Stimulated activated CD4-positive, alpha-beta T cell treated with anti-CD3 and anti-CD28 coated beads, TNF-alpha, amount 100 ng/mL, for 4 hours (primary cell): ENCODE data around the gene IDUA.
"Not testable (repeated sequence)": the region's sequence is repeated elsewhere in the genome, so short reads cannot be mapped to it uniquely, and the experiment has no call there.

Source experiments
- DNase-seq, 3 experiments: peaks; one replicate each; pipeline ENCODE4 v3.0.0-alpha.2; 2020; ENCODE audit warnings: low read depth in 3 of 3

Gene IDUA

DNA sequence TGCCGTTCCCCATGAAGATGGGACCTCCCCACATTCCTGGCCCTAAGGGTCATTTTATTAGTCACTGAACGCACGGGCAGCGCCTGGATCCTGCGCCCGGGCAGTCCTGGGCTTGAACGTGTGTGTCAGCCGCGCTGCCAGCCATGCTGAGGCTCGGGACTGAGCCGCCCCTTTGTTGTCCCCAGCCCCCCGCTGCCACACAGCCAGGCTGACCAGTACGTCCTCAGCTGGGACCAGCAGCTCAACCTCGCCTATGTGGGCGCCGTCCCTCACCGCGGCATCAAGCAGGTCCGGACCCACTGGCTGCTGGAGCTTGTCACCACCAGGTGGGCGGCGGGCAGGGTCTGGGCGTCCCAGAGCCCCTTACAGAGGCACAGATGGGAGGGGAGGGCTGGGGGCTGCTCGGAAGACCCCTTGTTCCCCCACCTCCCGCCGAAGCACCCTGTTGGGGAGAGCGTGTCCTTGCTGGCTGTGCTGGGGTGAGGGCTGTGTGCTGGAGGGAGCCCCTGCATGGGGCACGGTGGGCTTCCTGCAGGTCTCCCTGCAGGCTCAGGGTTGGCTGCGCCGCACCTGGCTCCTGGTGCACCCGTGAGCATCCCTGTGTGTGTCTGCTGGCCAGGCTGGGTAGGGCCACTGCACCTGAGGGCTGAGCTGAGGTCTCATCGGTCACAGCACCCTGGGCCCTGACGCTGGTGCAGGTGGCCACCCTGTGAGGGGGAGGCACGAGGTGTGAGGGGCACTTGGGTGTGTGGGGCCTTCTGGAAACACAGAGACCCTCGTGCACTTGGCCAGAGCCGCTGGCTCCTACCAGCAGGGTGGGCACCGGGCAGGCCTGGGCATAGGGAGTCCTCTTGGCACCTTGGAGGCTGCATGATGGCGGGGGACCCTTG lies 1.0 kb downstream of the IDUA start:
- DNase-seq = no peak

DNA sequence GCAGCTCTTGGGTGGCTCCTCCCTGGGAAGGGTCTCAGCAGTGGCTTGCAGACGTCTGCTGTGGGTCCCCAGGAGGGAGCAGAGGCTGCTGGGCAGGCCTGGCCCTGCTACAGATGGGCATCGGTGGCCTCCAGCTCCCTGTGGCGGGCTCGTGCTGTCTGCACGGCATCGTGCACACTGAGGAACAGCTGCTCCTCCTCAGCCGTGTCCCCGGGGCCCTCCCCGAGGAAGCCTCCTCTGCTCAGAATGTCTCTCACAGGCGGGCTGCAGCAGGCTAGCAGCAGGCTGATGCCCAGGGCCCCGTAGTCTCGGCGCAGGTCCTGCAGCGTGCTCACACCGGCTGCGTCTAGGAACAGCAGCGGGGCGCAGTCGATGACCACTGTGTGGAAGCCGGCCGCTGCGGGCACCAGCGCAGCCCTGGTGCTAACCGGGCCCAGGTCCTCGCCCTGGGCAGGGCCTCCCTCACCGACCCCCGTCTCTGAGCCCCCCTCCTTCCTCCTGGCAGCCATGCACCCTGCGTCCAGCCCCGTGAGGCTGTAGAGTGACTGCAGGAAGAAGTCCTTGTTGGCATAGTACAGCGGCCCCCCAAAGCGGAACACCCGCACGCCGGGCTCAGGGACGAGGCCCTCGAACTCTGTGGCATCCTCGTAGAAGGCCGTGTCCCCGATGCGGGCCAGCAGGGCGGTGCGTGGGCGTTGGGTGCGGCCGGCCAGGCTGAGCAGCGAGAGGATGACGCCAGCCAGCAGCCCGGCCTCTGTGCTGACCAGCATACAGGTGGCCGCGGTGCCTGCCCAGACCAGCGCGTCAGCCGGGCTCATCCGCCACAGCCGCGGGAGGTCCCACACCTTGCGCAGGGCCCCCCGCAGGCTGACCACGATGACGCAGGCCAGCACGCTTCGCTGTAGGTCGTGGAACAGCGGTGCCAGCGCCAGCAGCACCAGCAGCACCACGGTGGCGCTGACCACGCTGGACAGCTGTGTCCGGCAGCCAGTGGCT lies 2.2 kb downstream of the IDUA start:
- no peak for DNase-seq

DNA sequence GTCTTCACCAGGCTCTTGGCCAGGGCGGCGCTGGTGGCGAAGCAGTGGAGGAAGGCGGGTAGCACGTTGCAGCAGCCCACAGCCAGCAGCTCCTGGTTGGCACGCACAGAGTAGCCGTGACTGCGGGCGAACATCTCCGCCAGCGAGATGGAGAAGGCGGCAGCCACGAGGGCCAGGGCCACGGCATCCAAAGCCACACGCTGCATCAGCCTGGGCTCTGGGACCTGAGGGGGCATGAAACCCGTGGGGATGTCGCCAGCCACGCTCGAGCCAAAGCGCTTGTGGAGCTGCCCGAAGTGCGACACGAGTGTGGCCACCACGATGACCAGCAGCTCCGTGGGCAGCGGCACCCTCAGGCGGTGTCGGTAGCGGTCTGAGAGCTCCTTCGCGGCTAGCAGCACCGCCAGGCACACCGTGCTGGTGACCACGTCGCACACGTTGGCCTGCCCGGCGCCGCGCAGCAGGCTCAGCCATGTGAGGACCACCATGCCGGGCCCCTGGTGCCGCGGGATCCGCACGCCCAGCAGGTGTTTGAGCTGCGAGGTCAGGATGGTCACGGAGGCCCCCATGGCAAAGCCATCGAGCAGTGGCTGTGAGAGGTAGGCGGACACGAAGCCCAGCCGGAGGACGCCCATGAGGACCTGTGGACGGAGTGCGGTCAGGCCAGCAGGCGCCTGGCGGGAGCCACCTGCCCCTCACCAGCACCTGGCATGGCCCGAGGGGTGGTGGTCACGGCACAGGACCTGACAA lies 3.1 kb downstream of the IDUA start:
- DNase-seq = no peak

DNA sequence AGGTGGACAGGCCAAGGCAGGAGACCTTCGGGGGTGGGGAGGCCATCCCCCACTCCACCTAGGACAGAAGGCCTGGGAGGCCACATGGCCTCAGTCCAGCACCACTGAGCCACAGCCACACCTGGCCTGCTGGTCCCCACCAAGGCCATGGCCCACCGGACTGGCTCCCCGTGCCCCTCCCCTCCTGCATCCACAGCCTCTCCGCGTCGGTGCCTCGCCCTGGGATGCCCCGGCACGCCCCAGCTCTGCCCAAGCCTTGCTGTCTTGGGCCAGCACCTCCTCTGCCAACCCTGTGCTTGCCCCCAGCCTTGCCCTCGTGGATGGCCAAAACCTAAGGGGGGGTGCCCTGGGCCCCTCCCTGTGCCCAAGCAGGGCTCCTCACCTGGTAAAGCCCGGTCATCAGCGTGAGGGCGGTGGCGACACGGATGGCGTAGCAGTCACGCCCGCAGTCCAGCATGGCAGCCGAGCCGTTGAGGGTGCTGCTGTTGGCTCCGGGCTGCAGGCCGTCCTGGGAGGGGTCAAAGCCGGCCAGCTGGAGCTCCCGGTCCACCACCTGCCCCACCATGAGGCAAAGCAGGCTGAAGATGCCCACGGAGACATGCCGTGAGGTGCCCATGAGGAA lies 4.0 kb downstream of the IDUA start:
- DNase-seq = no peak

DNA sequence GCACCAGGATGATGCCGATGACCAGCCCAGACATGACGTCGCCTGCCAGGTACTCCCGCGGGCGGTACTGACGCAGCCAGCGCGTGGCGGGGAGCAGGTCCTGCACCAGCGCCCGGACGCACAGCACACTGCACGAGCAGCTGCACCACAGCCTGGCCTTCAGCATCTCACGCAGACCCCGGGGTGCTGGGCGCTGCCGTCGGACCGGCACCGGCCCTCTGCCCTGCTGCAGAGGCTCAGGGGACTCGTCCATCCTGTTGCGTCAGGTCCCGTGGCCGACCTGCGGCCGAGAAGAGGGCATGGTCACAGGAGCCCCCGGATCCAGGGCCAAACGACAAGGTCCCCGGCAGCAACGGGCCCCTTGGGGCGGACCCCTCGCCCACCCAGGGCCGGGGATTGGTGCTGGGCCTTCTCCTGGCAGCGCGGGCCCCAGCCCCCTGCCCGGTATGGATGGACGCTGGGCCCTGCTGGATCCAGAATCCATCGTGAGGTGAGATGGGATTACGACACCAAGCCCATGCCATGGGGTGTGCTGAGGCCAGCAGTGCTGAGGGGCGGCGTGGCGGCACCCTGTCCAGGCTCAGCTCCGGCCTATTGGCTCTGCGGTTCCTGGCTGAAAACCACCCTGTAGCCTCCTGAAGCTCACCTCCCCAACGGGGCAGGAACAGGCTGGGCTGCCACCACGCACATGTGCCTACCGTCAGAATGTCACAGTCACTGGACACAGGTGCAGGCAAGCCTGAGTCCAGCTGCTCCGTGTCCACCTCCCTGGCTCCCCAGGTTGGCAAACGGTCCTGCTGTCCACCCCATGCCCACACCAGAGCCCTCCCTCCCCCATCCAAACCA lies 4.8 kb downstream of the IDUA start:
- DNase-seq = no peak

DNA sequence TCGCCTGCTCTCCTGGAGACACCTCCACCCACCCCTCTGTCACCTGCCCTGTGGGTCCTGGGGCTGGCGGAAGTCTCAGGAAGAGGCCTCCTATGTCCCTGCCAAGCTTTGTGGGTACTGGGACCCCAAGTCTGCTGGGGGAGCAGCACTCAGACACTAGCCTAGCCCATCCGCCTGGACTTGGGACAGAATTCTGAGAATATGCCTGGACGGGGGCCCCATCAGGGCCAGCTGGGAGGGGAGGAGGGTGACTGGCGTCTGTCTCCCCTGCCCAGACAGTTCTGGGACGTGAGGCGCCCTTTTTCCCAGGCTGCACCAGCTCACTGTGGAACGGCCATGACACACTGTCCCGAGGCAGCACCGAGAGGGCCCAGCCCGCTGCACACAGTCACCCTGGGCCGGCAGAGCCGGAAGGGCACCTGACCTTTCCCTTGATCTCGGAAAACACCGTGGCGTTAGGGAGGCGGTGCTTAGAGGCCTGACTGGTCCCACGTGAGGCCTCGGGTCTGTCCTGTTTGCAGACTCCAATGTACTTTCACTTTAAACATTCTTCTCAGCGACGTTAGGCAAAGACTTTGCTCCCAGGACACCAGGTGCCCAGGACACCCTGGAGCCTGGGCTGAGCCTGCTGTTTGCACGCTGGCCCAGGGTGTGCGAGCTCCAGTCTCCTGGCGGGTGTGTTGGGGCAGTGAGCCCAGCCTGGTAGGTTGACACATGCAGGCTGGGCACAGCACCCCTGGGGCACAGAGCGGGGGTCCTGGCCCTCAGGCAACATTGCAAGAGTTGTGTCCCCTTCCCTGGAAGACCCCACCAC lies 5.7 kb downstream of the IDUA start:
- no peak for DNase-seq

DNA sequence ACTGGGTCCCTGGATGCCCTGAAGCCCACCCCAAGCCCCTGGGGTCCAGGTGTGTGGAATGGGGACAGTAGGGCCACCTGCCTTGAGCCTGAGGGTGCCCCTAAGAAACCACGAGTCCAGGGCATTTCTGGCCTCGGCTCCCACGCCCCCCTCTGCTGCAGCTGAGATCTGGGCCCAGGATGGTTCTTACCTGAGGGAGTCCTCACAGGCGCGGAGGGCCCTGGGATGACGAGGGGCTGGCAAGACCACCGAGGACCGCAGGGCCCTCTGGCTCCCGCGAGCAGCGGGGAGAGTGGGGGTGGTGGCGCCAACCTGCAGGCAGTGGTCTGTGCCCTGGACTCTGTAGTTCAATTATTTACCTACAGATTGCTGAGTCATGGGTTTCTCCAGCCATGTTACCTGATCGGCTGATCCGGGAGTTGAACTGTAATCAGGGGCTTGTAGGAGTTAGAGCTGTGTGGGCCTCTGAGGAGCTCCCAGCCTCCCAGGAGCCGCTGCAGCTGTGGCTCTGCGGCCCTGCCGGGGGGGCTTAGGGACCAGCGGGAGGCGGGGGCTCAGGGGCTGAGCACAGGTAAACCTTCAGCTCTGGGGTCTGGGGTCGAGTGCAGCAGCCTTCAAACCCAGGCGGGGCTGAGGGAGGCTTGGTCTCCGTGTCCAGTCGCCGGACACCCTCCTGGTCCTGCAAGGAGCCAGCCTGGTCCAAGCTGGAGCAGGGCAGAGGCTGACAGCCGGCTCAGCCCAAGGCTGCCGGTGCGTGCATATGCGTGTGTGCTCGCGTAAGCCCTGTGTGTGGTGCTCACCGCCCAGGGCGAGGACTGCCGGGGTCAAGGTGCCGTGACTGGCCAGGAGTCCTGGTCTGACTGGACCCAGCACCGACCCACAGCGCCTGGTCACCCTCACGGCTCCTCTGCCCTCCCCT lies 6.5 kb downstream of the IDUA start, which contains the start of gene SLC26A1:
TSS of gene SLC26A1 (minus strand) at position 294 of the 919 bp plus-strand sequence. CDS start 1,701 bp downstream, outside the sequence.
- DNase-seq = no peak

DNA sequence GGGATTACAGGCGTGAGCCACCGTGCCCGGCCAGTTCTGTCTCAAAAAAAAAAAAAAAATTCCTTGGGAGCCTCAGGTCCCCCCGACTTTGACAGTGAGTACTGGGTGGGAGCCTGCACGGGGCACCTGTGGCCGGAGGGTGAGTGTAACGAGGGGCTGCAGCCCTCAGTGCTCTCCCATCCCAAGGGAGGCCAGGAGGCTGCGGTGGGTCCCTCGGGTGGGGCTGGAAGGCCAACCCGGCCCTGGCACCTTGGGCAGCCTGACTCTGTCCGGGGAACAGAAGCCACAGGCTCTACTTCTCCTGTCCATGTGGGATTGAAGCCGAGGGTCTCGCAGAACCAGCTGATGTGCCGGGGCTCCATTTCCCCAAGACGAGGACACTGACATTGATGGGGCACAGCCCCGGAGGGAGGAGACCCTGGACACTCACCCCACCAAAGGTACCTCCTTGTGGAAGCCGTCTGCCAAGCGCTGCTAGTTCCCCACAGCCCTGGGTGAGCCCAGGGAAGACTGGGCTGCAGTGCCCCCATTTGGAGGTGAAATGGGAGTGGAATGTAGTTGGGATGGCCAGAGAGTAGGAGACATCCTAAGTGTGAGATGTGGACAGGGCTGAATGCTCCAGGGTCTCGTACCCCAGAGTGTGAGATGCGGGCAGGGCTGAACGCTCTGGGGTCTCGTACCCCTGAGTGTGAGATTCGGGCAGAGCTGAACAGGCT lies 8.6 kb downstream of the IDUA start:
- no peak for DNase-seq

DNA sequence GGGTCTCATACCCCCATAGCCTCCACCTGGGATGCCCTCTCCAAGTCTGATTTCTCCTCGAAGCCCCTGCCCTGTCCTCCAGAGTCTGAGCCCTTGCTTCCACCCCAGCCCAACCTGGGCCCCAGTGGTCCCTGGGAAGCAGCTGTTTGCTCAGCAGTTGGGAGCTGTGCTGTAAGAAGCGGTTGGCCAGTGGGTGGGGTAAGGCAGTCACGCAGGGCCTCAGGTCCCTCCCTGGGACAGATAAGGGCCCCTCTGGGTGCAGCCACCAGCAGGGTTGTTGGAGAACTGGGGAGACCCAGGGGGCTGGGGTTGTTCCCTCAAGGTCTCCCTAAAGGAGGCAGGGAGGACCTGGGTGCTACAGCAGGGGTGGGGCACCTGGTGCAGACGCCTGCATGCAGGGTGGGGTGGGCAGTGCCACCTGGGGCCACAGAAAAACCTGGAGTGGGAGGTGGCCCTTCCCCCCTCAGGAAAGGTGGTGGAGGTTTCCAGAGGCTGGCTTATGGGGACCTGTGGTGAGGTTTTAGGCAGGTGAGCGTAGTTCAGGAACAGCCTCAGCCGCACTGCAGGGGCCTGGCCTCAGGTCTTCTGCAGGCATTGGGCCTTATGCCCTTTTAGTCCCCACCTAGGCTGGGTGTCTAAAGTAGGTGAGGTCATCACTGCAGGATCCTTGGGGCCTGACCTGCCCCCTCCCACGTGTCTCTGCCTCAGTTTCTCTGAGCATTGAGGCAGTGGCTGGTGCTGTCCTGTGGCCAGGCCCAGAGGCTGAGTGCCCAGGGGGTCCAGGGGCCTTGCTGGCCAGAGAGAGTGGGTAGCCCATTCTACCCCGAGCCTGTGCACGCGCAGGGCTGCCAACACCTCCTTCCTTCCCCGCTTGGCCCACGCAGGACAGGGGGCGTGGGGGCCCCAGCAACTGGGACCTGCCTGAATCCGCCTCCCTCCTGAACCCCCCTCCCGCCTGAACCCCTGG lies 9.5 kb downstream of the IDUA start:
- no peak for DNase-seq

DNA sequence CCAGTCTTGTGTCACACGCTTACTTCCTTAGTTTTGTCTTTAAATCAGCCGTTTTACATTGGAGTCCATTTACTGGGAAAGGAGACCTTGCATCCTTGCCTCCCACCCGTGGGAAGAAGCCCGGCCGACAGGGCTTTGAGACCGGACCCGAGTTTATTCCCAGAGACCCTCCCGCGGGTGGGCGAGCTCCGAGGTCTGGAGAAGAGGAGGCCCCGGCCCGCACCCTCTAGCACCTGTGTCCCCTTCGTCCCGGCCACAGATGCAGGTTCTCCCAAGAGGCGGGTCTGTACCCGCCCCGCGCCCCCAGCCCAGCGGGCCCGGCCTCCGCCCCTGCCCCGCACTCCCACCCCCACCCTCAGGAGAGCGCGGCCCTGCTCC lies 10.1 kb downstream of the IDUA start:
- no peak for DNase-seq

DNA sequence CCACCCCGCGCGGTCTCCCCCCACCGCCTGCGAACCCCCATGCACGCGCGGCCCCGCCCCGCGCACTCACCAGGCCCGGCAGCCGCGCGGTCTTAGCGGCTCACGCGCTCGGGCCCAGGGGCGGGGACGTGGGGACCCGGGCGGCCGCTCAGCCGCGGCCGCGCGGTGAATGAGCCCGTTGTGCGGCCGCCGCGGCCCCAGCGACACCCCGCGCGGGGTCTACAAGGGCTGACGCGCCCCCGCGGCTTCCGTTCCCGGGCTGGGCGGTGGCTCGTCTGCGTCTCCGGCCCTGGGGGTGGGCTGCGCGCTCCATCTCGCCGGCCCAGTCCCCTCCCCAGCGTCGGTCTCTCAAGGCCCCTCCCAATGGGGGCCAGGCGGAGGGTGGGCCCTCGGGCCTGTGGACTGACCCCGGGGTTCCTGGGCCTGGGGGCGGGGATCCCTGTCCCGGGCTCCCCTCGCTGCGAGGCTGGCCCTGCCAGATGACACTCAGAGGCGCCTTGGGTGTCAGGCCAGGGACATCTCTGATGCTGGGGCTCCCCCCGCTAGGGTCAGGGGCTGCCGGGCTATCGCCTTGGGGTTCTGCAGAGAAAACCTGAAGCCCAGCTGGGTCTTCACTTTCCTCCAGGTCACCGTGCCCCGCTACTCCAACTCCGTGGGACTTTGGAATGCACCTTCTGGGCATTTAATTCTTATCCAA lies 10.7 kb downstream of the IDUA start:
- no peak for DNase-seq

DNA sequence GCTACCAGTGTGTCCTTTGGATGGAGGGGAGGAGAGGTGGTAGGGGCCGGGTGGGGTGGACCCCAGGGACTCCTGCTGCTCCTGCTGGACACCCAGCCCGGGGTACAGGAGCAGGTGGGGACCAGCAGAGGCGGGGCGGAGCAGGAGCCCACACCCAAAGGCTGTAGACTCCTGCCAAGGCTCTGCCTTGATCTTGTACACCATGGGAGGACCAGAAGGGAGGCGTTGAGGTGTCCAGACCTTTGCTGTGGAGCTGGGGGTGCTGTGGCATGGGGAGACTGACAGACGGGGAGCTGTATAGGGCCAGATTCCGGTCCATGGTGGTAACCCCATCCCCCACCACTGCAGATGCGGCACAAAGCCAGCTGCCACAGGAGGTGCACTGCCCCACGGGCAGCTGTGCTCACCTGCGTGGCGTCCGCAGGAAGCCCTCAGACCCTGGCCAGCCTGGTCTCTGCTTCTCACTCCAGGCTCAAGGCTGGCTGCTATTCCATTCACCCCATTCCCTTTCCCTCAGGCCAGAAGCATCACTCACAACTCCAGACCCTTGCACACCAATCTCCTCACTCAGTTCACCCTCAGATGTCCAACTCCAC lies 11.3 kb downstream of the IDUA start:
- no peak for DNase-seq

DNA sequence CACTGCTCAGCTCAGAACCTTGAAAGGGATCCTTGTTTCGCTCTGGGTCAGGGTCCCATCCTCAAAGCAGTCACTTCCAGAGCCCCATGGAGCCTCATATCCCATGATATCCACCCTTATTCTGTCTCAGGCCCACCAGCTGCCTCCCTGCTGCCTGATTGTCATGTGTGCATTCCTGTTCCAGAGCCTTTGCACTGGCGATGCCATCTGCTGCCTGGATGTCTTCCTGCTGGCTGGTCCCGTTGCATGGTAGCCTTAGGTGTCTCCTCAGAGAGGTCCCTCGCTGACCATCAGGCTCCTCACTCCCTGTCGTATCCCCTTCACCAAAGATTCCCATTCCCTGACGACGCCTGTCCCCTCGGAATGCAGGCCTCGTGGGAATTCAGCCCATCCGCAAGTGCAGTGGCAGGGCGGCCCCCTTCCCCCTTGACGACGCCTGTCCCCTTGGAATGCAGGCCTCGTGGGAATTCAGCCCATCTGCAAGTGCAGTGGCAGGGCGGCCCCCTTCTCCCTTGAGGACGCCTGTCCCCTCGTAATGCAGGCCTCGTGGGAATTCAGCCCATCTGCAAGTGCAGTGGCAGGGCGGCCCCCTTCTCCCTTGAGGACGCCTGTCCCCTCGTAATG lies 12.5 kb downstream of the IDUA start:
- not testable (repeated sequence) for DNase-seq

DNA sequence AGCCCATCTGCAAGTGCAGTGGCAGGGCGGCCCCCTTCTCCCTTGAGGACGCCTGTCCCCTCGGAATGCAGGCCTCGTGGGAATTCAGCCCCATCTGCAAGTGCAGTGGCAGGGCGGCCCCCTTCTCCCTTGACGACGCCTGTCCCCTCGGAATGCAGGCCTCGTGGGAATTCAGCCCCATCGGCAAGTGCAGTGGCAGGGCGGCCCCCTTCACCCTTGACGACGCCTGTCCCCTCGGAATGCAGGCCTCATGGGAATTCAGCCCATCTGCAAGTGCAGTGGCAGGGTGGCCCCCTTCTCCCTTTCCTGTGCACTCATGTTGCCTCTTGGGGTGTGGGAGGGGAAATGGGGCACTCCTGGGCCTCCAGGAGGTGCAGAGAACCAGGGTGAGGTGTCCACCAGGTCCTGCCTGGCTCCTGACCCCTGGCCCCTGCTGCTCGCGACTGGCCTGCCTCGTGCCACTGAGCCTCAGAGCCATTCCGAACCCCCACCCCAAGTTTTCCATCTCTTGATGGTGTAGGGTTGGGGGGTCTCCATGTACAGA lies 13.1 kb downstream of the IDUA start:
- no peak for DNase-seq
